ENCODE results near the gene MRPL37. TPM values are rescaled to one million over a fixed set of nuclear protein-coding genes. Genes with fewer than 3 reads are reported as not detected.

The MRPL37 gene
- polyA plus RNA-seq, 1 donor (not counting 4 experiments of a cell fraction or from before 2014, with no cell fraction given): 30.9 TPM

DNA sequence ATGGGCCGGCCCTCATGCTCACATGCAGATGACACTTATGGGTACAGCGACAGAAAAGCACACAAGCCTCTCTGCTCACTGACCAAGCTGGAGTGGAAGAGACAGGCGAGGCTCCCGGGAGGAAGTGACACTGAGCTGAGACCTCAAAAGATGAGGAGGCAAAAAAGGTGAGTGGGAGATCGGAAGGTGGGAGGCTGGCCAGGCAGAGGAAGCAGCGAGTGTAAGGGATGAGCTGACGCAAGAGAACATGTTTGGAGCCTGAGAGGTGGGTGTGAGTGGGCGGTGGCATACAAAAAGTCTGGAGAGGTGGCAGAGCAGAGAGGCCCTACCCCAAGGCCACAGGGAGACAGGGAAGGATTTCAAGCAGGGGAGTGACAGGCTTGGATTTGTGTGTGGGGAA, 29.0 kb upstream of the MRPL37 start:
- H2AFZ ChIP-seq (ENCODE audit: control insufficient read depth, low read length): no peak overlapping the region
- no peak overlapping the region for H3K9ac ChIP-seq (ENCODE audit: control insufficient read depth, extremely low read depth, insufficient read depth, low read length)
- H3K79me2 ChIP-seq (ENCODE audit: control insufficient read depth, insufficient read depth, low read length): no peaks in the 10 kb centered on the region
- dilution Hi-C loops (cut with MboI; ENCODE audit: extremely low pct_ligation_motif_present, low sequenced_read_pairs): no loop called here
- peaks cover 3% of the 10 kb centered on the region for H3K9me1 ChIP-seq (ENCODE audit: control insufficient read depth, extremely low read depth, insufficient read depth, low read length)
- FAIRE-seq (no peak), DNase-seq (ENCODE audit: low read depth, low spot score) (no peak)
- no peak overlapping the region for H3K27ac ChIP-seq (ENCODE audit: control insufficient read depth, insufficient read depth, low read length)
- H4K20me1 ChIP-seq (ENCODE audit: control insufficient read depth, extremely low read depth, insufficient read depth, low read length): no peaks in the 10 kb centered on the region
- H3K4me3 ChIP-seq (ENCODE audit: control insufficient read depth in 2 of 3, extremely low read depth in 1 of 3, insufficient read depth in 2 of 3, low read depth in 1 of 3, low read length in 3 of 3): no peak overlapping the region
- TF ChIP-seq EZH2 (IDR thresholded peaks at IDR 0.05; ENCODE audit: low read length): no peak
- TF ChIP-seq, protein P1, sequence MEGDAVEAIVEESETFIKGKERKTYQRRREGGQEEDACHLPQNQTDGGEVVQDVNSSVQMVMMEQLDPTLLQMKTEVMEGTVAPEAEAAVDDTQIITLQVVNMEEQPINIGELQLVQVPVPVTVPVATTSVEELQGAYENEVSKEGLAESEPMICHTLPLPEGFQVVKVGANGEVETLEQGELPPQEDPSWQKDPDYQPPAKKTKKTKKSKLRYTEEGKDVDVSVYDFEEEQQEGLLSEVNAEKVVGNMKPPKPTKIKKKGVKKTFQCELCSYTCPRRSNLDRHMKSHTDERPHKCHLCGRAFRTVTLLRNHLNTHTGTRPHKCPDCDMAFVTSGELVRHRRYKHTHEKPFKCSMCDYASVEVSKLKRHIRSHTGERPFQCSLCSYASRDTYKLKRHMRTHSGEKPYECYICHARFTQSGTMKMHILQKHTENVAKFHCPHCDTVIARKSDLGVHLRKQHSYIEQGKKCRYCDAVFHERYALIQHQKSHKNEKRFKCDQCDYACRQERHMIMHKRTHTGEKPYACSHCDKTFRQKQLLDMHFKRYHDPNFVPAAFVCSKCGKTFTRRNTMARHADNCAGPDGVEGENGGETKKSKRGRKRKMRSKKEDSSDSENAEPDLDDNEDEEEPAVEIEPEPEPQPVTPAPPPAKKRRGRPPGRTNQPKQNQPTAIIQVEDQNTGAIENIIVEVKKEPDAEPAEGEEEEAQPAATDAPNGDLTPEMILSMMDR (optimal IDR thresholded peaks at IDR 0.05 in 1 of 3, IDR thresholded peaks at IDR 0.05 in 1 of 3, conservative IDR thresholded peaks at IDR 0.05 in 1 of 3; ENCODE audit: extremely low read depth in 1 of 3, insufficient read depth in 2 of 3, low read length in 3 of 3): no peak
- no peak overlapping the region for H3K4me2 ChIP-seq (ENCODE audit: control insufficient read depth, extremely low read depth, insufficient read depth, low read depth, low read length)
- H3K9me3 ChIP-seq (ENCODE audit: control insufficient read depth, low read depth, low read length): no peaks in the 10 kb centered on the region
- H3K27me3 ChIP-seq (ENCODE audit: control insufficient read depth, extremely low read depth, insufficient read depth, low read length): no peaks in the 10 kb centered on the region
- peaks cover 23% of the 10 kb centered on the region for H3K4me1 ChIP-seq (ENCODE audit: control insufficient read depth, extremely low read depth, insufficient read depth, low read length)
- H3K36me3 ChIP-seq (ENCODE audit: control insufficient read depth in 2 of 2, extremely low read depth in 1 of 2, insufficient read depth in 2 of 2, low read length in 2 of 2): no peaks in the 10 kb centered on the region

DNA sequence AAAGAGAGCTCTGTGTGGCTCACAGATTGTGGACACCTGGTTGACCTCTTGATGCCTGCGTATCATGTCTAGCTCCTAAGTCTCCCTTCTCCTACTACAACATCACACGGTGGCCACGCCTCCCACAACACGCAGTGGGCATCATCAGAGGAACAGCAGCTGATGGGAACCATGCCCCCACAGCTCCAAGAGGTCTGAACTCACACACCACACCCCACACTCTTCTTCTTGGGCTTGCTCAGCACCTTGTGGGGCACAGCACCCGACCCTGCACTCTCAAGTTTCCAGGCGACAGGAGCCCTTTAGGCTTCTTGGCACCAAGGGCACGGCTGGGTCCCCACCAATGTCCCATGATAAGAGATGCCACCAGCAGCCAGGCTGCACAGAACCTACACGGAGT, 28.4 kb upstream of the MRPL37 start:
- H3K27ac ChIP-seq (ENCODE audit: control insufficient read depth, insufficient read depth, low read length): no peak overlapping the region
- no peak overlapping the region for H2AFZ ChIP-seq (ENCODE audit: control insufficient read depth, low read length)
- H3K9me3 ChIP-seq (ENCODE audit: control insufficient read depth, low read depth, low read length): no peaks in the 10 kb centered on the region
- H3K36me3 ChIP-seq (ENCODE audit: control insufficient read depth in 2 of 2, extremely low read depth in 1 of 2, insufficient read depth in 2 of 2, low read length in 2 of 2): no peaks in the 10 kb centered on the region
- dilution Hi-C loops (cut with MboI; ENCODE audit: extremely low pct_ligation_motif_present, low sequenced_read_pairs): no loop called here
- H3K79me2 ChIP-seq (ENCODE audit: control insufficient read depth, insufficient read depth, low read length): no peaks in the 10 kb centered on the region
- no peak overlapping the region for H3K4me3 ChIP-seq (ENCODE audit: control insufficient read depth in 2 of 3, extremely low read depth in 1 of 3, insufficient read depth in 2 of 3, low read depth in 1 of 3, low read length in 3 of 3)
- DNase-seq (ENCODE audit: low read depth, low spot score): no peak
- no peaks in the 10 kb centered on the region for H4K20me1 ChIP-seq (ENCODE audit: control insufficient read depth, extremely low read depth, insufficient read depth, low read length)
- no peaks in the 10 kb centered on the region for H3K27me3 ChIP-seq (ENCODE audit: control insufficient read depth, extremely low read depth, insufficient read depth, low read length)
- no peak overlapping the region for H3K9ac ChIP-seq (ENCODE audit: control insufficient read depth, extremely low read depth, insufficient read depth, low read length)
- peaks cover 3% of the 10 kb centered on the region for H3K9me1 ChIP-seq (ENCODE audit: control insufficient read depth, extremely low read depth, insufficient read depth, low read length)
- peaks cover 23% of the 10 kb centered on the region for H3K4me1 ChIP-seq (ENCODE audit: control insufficient read depth, extremely low read depth, insufficient read depth, low read length)
- no peak for TF ChIP-seq EZH2 (IDR thresholded peaks at IDR 0.05; ENCODE audit: low read length)
- TF ChIP-seq, protein P1 (optimal IDR thresholded peaks at IDR 0.05 in 1 of 3, IDR thresholded peaks at IDR 0.05 in 1 of 3, conservative IDR thresholded peaks at IDR 0.05 in 1 of 3; ENCODE audit: extremely low read depth in 1 of 3, insufficient read depth in 2 of 3, low read length in 3 of 3): no peak
- no peak overlapping the region for H3K4me2 ChIP-seq (ENCODE audit: control insufficient read depth, extremely low read depth, insufficient read depth, low read depth, low read length)
- FAIRE-seq: no peak

All from keratinocyte (primary cell).